OCI-LY1 (cell line): ENCODE measurements around the gene SLCO3A1.

Source experiments
- H2AFZ ChIP-seq: fragments of 200-600 bp; sonication (generic), shearing (Covaris generic); 2 replicates; pipeline ENCODE4 v1.6.0; 2014; ENCODE audit warnings: antibody characterized with exemption, mild to moderate bottlenecking, low read length
- H3F3A ChIP-seq: fragments of 200-600 bp; sonication (generic), shearing (Covaris generic); 2 replicates; pipeline ENCODE4 v1.6.0; 2014; ENCODE audit warnings: mild to moderate bottlenecking, antibody characterized with exemption, low read length, moderate library complexity; ENCODE audit not compliant: insufficient read depth
- H3K27ac ChIP-seq: fragments of 200-600 bp; sonication (generic); 2 replicates; pipeline ENCODE4 v1.5.1; 2014; ENCODE audit warnings: low read length, mixed run types, mild to moderate bottlenecking, low read depth; ENCODE audit not compliant: poor library complexity, severe bottlenecking
- H3K27me3 ChIP-seq: fragments of 200-600 bp; sonication (generic); 2 replicates; pipeline ENCODE4 v1.6.0; 2014; ENCODE audit warnings: antibody characterized with exemption, mild to moderate bottlenecking, low read length, moderate library complexity; ENCODE audit not compliant: insufficient read depth
- H3K36me3 ChIP-seq: fragments of 200-600 bp; sonication (generic); 2 replicates; pipeline ENCODE4 v1.6.1; 2014; ENCODE audit warnings: mild to moderate bottlenecking, antibody characterized with exemption, low read length, moderate library complexity, mixed read lengths; ENCODE audit not compliant: insufficient read depth
- H3K4me1 ChIP-seq: fragments of 200-600 bp; sonication (generic); 2 replicates; pipeline ENCODE4 v1.5.1; 2014; ENCODE audit warnings: mild to moderate bottlenecking, low read length, moderate library complexity; ENCODE audit not compliant: insufficient read depth, severe bottlenecking
- H3K4me2 ChIP-seq: fragments of 200-600 bp; sonication (generic), shearing (Covaris generic); 2 replicates; pipeline ENCODE4 v1.6.1; 2014; ENCODE audit warnings: low read length
- H3K4me3 ChIP-seq: fragments of 200-600 bp; sonication (generic); 2 replicates; pipeline ENCODE4 v1.5.1; 2014; ENCODE audit warnings: low read length, low read depth, mild to moderate bottlenecking, mixed read lengths; ENCODE audit not compliant: poor library complexity, severe bottlenecking
- H3K79me2 ChIP-seq: fragments of 200-600 bp; shearing (Covaris generic); 2 replicates; pipeline ENCODE4 v1.6.1; 2016; ENCODE audit warnings: mixed run types, low read length, mixed read lengths; ENCODE audit not compliant: insufficient read depth
- H3K9ac ChIP-seq: fragments of 200-600 bp; sonication (generic), shearing (Covaris generic); 2 replicates; pipeline ENCODE4 v1.6.1; 2014; ENCODE audit warnings: mild to moderate bottlenecking, low read length, mixed read lengths
- H3K9me2 ChIP-seq: fragments of 200-600 bp; sonication (generic), shearing (Covaris generic); 2 replicates; pipeline ENCODE4 v1.6.1; 2014; ENCODE audit warnings: low read depth, mild to moderate bottlenecking, low read length, mixed read lengths
- H3K9me3 ChIP-seq: fragments of 200-600 bp; shearing (Covaris generic); 2 replicates; pipeline ENCODE4 v1.6.1; 2014; ENCODE audit warnings: low read length, mixed read lengths
- H4K20me1 ChIP-seq: fragments of 200-600 bp; sonication (generic), shearing (Covaris generic); 2 replicates; pipeline ENCODE4 v1.6.0; 2016; ENCODE audit warnings: mild to moderate bottlenecking, low read length; ENCODE audit not compliant: insufficient read depth
- EZH2 ChIP-seq: fragments of 200-600 bp; sonication (generic), shearing (Covaris generic); IDR thresholded peaks from 2 replicates; pipeline ENCODE4 v1.8.0; 2017; ENCODE audit warnings: borderline replicate concordance, mixed run types, mild to moderate bottlenecking, antibody characterized with exemption, low read length, moderate library complexity, mixed read lengths
- TF ChIP-seq, protein P1 (sequence below): fragments of 200-600 bp; sonication (generic), shearing (Covaris generic); IDR thresholded peaks from 2 replicates; pipeline ENCODE4 v1.5.1; 2017; ENCODE audit warnings: mild to moderate bottlenecking, antibody characterized with exemption, low read length, moderate library complexity, mixed read lengths

Gene SLCO3A1

DNA sequence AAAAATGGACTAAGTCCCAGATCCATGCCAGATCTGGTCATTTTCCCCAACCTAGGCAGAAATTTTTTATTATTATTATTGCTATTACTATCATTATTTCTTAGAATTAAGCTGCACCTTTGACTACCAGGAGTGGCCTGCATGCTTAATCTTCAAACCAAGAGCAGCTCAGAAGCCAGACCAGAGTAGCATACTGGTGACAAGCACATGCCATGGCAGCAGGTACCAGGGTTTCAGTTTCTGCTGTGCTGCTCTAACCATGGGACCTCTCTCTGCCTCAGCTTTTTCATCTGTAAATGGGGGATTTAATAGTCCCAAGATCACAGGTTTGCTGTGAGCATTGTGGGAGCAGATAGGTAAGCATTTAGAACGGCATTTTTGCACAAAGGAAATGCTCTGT lies 262.3 kb downstream of the SLCO3A1 start:
- Histone ChIP-seq H3K27ac (no peak overlapping the region), H3K4me1 (no peaks in the 10 kb centered on the region), H3F3A (no peaks in the 10 kb centered on the region), H3K9me2 (no peaks in the 10 kb centered on the region), H2AFZ (no peak overlapping the region), H4K20me1 (no peaks in the 10 kb centered on the region), H3K27me3 (no peaks in the 10 kb centered on the region), H3K4me3 (no peak overlapping the region), H3K9ac (no peak overlapping the region), H3K4me2 (no peak overlapping the region), H3K79me2 (no peaks in the 10 kb centered on the region), H3K36me3 (no peaks in the 10 kb centered on the region), H3K9me3 (no peaks in the 10 kb centered on the region)
- TF ChIP-seq, protein P1, sequence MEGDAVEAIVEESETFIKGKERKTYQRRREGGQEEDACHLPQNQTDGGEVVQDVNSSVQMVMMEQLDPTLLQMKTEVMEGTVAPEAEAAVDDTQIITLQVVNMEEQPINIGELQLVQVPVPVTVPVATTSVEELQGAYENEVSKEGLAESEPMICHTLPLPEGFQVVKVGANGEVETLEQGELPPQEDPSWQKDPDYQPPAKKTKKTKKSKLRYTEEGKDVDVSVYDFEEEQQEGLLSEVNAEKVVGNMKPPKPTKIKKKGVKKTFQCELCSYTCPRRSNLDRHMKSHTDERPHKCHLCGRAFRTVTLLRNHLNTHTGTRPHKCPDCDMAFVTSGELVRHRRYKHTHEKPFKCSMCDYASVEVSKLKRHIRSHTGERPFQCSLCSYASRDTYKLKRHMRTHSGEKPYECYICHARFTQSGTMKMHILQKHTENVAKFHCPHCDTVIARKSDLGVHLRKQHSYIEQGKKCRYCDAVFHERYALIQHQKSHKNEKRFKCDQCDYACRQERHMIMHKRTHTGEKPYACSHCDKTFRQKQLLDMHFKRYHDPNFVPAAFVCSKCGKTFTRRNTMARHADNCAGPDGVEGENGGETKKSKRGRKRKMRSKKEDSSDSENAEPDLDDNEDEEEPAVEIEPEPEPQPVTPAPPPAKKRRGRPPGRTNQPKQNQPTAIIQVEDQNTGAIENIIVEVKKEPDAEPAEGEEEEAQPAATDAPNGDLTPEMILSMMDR: no peak
- TF ChIP-seq EZH2: no peak

- no peaks in the 10 kb centered on the region for H3K9me2 ChIP-seq
- no peaks in the 10 kb centered on the region for H4K20me1 ChIP-seq
- no peak overlapping the region for H3K4me3 ChIP-seq
- no peaks in the 10 kb centered on the region for H3F3A ChIP-seq
- H3K4me1 ChIP-seq: no peaks in the 10 kb centered on the region
- no peaks in the 10 kb centered on the region for H3K79me2 ChIP-seq
- H3K9ac ChIP-seq: no peak overlapping the region
- no peak overlapping the region for H3K27ac ChIP-seq
- no peak overlapping the region for H2AFZ ChIP-seq
- no peaks in the 10 kb centered on the region for H3K27me3 ChIP-seq
- TF ChIP-seq, protein P1: no peak
- no peak for TF ChIP-seq EZH2
- no peak overlapping the region for H3K4me2 ChIP-seq
- no peaks in the 10 kb centered on the region for H3K36me3 ChIP-seq
- no peaks in the 10 kb centered on the region for H3K9me3 ChIP-seq
Measured at GRCh38 chr15:92116330-92116729, 262.8 kb downstream of the SLCO3A1 start.

DNA sequence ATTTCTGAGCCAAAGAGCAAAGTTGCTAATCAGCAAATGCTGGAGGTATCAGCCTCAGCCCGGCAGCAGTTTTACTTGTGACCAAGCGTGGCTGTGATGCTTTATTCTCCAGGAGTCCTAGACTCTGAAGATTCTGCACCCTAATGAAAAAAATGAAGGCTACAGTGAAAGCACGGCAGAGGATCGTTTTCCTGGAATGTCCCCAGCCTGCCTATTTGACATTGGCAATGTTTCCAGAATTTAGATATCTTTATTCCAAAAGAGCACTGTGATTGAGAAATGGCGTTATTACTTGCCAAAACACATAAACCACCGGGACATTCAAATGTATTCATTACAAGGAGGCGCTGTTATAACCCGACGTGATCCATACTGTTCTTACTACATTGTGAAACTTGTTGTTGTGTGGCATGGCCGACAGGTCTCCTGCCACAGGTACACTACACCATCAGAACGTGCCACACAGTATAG lies 263.8 kb downstream of the SLCO3A1 start:
- Histone ChIP-seq H3K9me2 (no peaks in the 10 kb centered on the region), H3K4me3 (no peak overlapping the region), H3K27me3 (no peaks in the 10 kb centered on the region), H3K4me1 (no peaks in the 10 kb centered on the region), H3K79me2 (no peaks in the 10 kb centered on the region), H3K9me3 (no peaks in the 10 kb centered on the region), H3K36me3 (no peaks in the 10 kb centered on the region), H3K4me2 (no peak overlapping the region), H3K9ac (no peak overlapping the region), H3K27ac (no peak overlapping the region), H2AFZ (no peak overlapping the region), H4K20me1 (no peaks in the 10 kb centered on the region), H3F3A (no peaks in the 10 kb centered on the region)
- TF ChIP-seq, protein P1: no peak
- no peak for TF ChIP-seq EZH2
